OCI-LY7 (cell line): Measurements from ENCODE around the gene ZC3H18. TPM values are rescaled to one million over a fixed set of nuclear protein-coding genes. Genes with fewer than 3 reads are reported as not detected.

Experiments used
- BruUV-seq: library from RNA; stranded (reverse); fragments of 400-500 nt; replicated peaks from 2 replicates; lab custom pipeline; 2021; lab: Mats Ljungman, UMichigan
- CTCF ChIA-PET: fragments of 300-600 bp; sonication (Branson Sonifier 250); formaldehyde crosslinking; loops from one replicate; lab custom pipeline; 2022; ENCODE audit warnings: antibody characterized with exemption; ENCODE audit not compliant: unreplicated experiment; lab: Charles Lee
- POLR2A ChIA-PET: fragments of 300-600 bp; sonication (Branson Sonifier 250); formaldehyde crosslinking; loops from one replicate; lab custom pipeline; 2022; ENCODE audit warnings: antibody characterized with exemption; lab: Charles Lee
- DNase-seq: peaks from one replicate; pipeline ENCODE4 v3.0.0-alpha.2; 2015; ENCODE audit warnings: low spot score
- H2AFZ ChIP-seq: fragments of 200-600 bp; sonication (generic), shearing (Covaris generic); 2 replicates; pipeline ENCODE4 v1.6.1; 2014; ENCODE audit warnings: mild to moderate bottlenecking, antibody characterized with exemption, low read length, moderate library complexity
- H3K27ac ChIP-seq: fragments of 200-600 bp; sonication (generic); 2 replicates; pipeline ENCODE4 v1.5.1; 2014; ENCODE audit warnings: mixed run types, low read depth, mild to moderate bottlenecking, moderate library complexity, low read length, inconsistent platforms; ENCODE audit not compliant: poor library complexity, severe bottlenecking
- H3K36me3 ChIP-seq: fragments of 200-600 bp; sonication (generic); 2 replicates; pipeline ENCODE4 v1.6.1; 2014; ENCODE audit warnings: mild to moderate bottlenecking, antibody characterized with exemption, low read length, moderate library complexity, mixed read lengths; ENCODE audit not compliant: insufficient read depth
- H3K4me1 ChIP-seq: fragments of 200-600 bp; sonication (generic); 2 replicates; pipeline ENCODE4 v1.5.1; 2014; ENCODE audit warnings: mild to moderate bottlenecking, low read length; ENCODE audit not compliant: insufficient read depth, poor library complexity, severe bottlenecking
- H3K4me2 ChIP-seq: fragments of 200-600 bp; sonication (generic); 2 replicates; pipeline ENCODE4 v1.6.1; 2014; ENCODE audit warnings: mild to moderate bottlenecking, low read length
- H3K4me3 ChIP-seq: fragments of 200-600 bp; sonication (generic); 2 replicates; pipeline ENCODE4 v1.5.1; 2014; ENCODE audit warnings: mild to moderate bottlenecking, low read depth, low read length; ENCODE audit not compliant: poor library complexity, severe bottlenecking
- H3K79me2 ChIP-seq: fragments of 200-600 bp; sonication (generic); 2 replicates; pipeline ENCODE4 v1.6.1; 2016; ENCODE audit warnings: low read depth, mild to moderate bottlenecking, low read length, moderate library complexity, mixed read lengths; ENCODE audit not compliant: insufficient read depth
- H3K9me2 ChIP-seq: fragments of 200-600 bp; sonication (generic); 2 replicates; pipeline ENCODE4 v1.6.1; 2016; ENCODE audit warnings: mild to moderate bottlenecking, low read length, mixed read lengths; ENCODE audit not compliant: insufficient read depth
- H3K9me3 ChIP-seq: fragments of 200-600 bp; sonication (generic); 2 replicates; pipeline ENCODE4 v1.6.1; 2014; ENCODE audit warnings: mild to moderate bottlenecking, mixed run types, low read length, mixed read lengths
- H4K20me1 ChIP-seq: fragments of 200-600 bp; sonication (generic); 2 replicates; pipeline ENCODE4 v1.6.1; 2014; ENCODE audit warnings: mild to moderate bottlenecking, antibody characterized with exemption, low read length, moderate library complexity, mixed read lengths; ENCODE audit not compliant: insufficient read depth
- EZH2phosphoT487 ChIP-seq: fragments of 200-600 bp; sonication (generic); IDR thresholded peaks from 2 replicates; pipeline ENCODE4 v1.6.1; 2018; ENCODE audit warnings: low read depth, borderline replicate concordance, mild to moderate bottlenecking, mixed run types, antibody characterized with exemption, low read length, moderate library complexity, mixed read lengths
- intact Hi-C: fragments of 100-400 bp; cut with micrococcal nuclease; formaldehyde crosslinking; loops from one replicate; pipeline ENCODE4 v1.10.0; 2022; ENCODE audit not compliant: unreplicated experiment
- total RNA-seq, 2 experiments: library from RNA; depleted of rRNA in 1 of 2; stranded (reverse); fragments of >200 nt in 1 of 2; shearing (Covaris generic) in 1 of 2; gene quantifications; 2 replicates each; pipeline ENCODE4 v1.2.3, GENCODE V29; 2014 to 2022
- TF ChIP-seq, protein P1 (sequence below): fragments of 200-600 bp; sonication (generic); conservative IDR thresholded peaks from 2 replicates; pipeline ENCODE4 v1.5.1; 2014; ENCODE audit warnings: mild to moderate bottlenecking, antibody characterized with exemption, low read length, moderate library complexity, mixed read lengths

Gene ZC3H18
- total RNA-seq, 2 experiments from 2014 or later, result 22.2 to 79.0 TPM

DNA sequence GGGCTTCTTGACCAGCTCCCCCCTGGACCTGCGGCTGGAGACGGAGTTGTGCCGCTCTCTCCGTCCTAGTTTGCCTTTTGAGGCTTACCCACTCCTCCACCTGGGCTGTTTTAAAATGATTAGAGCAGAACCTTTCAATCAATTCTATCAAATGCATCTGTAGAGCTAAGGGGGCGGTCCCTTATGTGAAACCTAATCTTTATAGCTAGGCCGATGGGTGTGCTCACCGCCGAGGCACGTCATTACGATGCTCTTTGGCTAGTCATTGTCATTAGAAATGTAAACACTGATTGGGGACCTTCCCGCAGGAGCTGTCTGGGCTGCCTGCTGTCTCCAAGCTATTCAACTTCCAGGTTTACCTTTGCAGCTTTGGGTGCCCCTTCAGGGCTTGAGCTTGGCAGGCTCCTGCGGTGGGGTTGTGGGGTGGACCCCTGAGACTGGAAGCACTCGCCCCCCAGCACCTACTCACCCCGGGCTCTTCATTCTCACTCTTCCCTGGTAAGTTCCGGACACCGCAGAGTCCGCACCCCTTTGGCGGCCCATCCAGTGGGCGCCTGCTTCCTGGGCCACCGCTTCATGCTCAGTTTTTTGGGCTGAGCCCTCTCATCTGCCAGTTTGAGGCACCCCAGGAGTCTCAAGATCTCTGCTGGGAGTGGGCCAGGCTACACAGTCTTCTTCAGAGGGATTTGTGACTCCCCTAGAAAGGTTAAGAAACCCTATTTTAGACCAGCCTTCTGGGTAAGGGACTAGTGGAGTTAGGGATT is 47.2 kb downstream of the ZC3H18 start:
- H3K9me2 ChIP-seq, result no peaks in the 10 kb centered on the region
- H2AFZ ChIP-seq, result no peak overlapping the region
- CTCF ChIA-PET, result no interaction called here
- no peak overlapping the region for H3K4me2 ChIP-seq
- POLR2A ChIA-PET, result no interaction called here
- no peaks in the 10 kb centered on the region for H3K9me3 ChIP-seq
- H4K20me1 ChIP-seq, result no peaks in the 10 kb centered on the region
- DNase-seq, result no peak
- no peak for TF ChIP-seq EZH2phosphoT487
- TF ChIP-seq, protein P1, sequence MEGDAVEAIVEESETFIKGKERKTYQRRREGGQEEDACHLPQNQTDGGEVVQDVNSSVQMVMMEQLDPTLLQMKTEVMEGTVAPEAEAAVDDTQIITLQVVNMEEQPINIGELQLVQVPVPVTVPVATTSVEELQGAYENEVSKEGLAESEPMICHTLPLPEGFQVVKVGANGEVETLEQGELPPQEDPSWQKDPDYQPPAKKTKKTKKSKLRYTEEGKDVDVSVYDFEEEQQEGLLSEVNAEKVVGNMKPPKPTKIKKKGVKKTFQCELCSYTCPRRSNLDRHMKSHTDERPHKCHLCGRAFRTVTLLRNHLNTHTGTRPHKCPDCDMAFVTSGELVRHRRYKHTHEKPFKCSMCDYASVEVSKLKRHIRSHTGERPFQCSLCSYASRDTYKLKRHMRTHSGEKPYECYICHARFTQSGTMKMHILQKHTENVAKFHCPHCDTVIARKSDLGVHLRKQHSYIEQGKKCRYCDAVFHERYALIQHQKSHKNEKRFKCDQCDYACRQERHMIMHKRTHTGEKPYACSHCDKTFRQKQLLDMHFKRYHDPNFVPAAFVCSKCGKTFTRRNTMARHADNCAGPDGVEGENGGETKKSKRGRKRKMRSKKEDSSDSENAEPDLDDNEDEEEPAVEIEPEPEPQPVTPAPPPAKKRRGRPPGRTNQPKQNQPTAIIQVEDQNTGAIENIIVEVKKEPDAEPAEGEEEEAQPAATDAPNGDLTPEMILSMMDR, result no peak
- peaks cover 75% of the 10 kb centered on the region for H3K36me3 ChIP-seq
- no TSS peak for BruUV-seq
- H3K4me3 ChIP-seq, result no peak overlapping the region
- H3K79me2 ChIP-seq, result no peaks in the 10 kb centered on the region
- intact Hi-C loops, result no loop called here
- no peak overlapping the region for H3K27ac ChIP-seq
- H3K4me1 ChIP-seq, result no peaks in the 10 kb centered on the region

DNA sequence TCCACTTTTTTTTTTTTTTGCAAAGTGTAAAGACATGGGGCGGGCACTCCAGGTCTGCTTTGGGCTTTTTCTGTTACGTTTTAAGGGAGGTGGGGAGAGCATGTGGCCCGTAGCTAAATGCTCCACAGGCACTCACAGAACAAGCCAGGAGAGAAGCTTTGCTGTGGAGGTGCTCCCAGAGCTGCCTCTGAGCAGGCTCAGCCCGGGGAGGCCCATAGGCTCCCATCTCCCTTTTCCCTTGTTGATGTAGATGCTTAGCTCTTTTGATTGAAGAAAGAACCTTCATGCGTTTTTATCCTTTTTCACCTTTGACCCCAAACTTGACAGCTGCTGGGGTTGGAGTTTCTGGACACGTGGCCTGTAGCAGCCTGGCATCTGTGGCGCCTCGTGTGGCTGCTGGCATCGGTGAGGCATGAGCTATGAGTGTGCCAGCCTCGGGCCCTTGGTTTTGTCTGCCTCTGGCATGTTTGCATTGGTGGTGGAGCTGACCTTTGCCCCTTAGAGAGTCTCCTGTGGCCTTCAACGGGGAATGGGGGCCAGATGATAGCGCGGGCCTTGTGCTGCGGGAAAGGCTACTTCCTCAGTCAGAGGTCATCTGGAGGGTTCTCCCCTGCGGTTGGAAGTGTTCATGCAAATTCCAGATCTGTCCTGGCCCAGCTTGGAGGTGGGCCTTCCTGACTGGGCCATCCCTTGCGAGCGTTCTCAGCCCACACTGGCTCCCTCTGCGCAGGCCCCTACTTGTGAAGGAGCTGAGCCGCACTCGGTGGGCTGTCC is 48.2 kb downstream of the ZC3H18 start:
- no peaks in the 10 kb centered on the region for H4K20me1 ChIP-seq
- intact Hi-C loops, result no loop called here
- CTCF ChIA-PET, result no interaction called here
- POLR2A ChIA-PET, result no interaction called here
- no peak overlapping the region for H3K27ac ChIP-seq
- H3K36me3 ChIP-seq, result peaks cover 75% of the 10 kb centered on the region
- TF ChIP-seq EZH2phosphoT487, result no peak
- TF ChIP-seq, protein P1, result no peak
- no peaks in the 10 kb centered on the region for H3K4me1 ChIP-seq
- DNase-seq, result no peak
- H3K4me3 ChIP-seq, result no peak overlapping the region
- H3K9me3 ChIP-seq, result no peaks in the 10 kb centered on the region
- H3K4me2 ChIP-seq, result no peak overlapping the region
- no peak overlapping the region for H2AFZ ChIP-seq
- BruUV-seq, result no TSS peak
- no peaks in the 10 kb centered on the region for H3K9me2 ChIP-seq
- no peaks in the 10 kb centered on the region for H3K79me2 ChIP-seq
